ACC112 (cell line): ENCODE measurements around the gene GGCT.
"Not testable (repeated sequence)": the region's sequence is repeated elsewhere in the genome, so short reads cannot be mapped to it uniquely, and the experiment has no call there.

ENCODE experiments used
- H2AFZ ChIP-seq: fragments of 200-600 bp; sonication (generic); one replicate; pipeline ENCODE4 v1.6.0; 2017; ENCODE audit warnings: antibody characterized with exemption, low read length; ENCODE audit not compliant: unreplicated experiment
- H3K27ac ChIP-seq: fragments of 200-600 bp; sonication (generic); 2 replicates; pipeline ENCODE4 v1.5.1; 2014; ENCODE audit warnings: low read depth, mild to moderate bottlenecking, antibody characterized with exemption, low read length, moderate library complexity
- H3K27me3 ChIP-seq: fragments of 200-600 bp; sonication (generic); 2 replicates; pipeline ENCODE4 v1.6.1; 2014; ENCODE audit warnings: mild to moderate bottlenecking, antibody characterized with exemption, low read length, moderate library complexity, mixed read lengths; ENCODE audit not compliant: insufficient read depth
- H3K36me3 ChIP-seq: fragments of 200-600 bp; sonication (generic); 2 replicates; pipeline ENCODE4 v1.6.1; 2016; ENCODE audit warnings: mild to moderate bottlenecking, antibody characterized with exemption, low read length, moderate library complexity, mixed read lengths; ENCODE audit not compliant: insufficient read depth
- H3K4me1 ChIP-seq: fragments of 200-600 bp; sonication (generic); one replicate; pipeline ENCODE4 v1.6.1; 2016; ENCODE audit warnings: low read length, mixed read lengths; ENCODE audit not compliant: insufficient read depth, unreplicated experiment, control insufficient read depth
- H3K4me3 ChIP-seq: fragments of 200-600 bp; sonication (generic); 2 replicates; pipeline ENCODE4 v1.5.1; 2014; ENCODE audit warnings: mild to moderate bottlenecking, low read depth, low read length
- H3K79me2 ChIP-seq: fragments of 200-600 bp; sonication (generic); one replicate; pipeline ENCODE4 v1.6.0; 2016; ENCODE audit warnings: low read length; ENCODE audit not compliant: control insufficient read depth, unreplicated experiment, insufficient read depth

GGCT gene, protein sequence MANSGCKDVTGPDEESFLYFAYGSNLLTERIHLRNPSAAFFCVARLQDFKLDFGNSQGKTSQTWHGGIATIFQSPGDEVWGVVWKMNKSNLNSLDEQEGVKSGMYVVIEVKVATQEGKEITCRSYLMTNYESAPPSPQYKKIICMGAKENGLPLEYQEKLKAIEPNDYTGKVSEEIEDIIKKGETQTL

DNA sequence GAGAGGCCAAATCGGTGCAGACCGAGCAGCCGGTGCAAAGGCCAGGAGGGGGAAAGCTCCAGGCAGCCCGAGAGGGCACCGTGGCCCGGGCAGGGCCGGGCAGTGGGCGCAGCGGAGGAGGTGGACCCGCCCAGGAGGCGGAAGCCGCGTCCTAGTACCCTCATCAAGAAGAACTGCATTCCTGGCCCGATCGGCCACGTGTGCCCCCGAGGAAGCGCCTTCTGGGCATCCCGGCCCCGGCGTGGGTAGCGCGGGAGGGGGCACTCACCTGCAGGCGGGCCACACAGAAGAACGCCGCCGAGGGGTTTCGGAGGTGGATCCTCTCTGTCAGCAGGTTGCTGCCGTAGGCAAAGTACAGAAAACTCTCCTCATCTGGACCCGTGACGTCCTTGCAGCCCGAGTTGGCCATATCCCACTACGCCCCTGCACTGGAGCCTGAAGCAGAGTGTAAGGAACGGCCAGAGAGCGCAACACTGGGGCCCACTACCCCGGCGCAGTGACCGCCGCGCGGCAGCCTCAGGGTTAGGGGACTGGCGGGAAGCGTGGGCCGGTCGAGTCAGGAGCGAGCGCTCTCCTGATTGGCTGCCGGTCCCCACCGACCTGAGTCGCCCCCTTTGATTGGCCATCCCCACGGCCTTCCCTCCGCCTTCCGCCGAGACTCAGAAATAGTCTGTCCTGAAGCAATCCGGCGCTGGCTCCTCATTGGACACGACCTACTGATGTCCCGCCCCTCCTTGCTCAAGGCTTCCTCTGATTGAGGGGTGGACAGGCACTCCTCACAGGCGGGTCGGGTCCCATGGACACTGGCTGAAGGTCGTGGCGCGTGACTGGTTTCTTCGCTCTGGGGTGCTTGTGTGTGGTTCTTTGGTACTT, at the start of gene GGCT:
GGCT (minus strand) TSS at position 529 of the 873 bp plus-strand sequence; CDS start at position 409, 120 bp downstream.
- Histone ChIP-seq H3K79me2 (peaks cover 43% of the 10 kb centered on the region), H3K4me3 (peak within 1 kb of the TSS; percentile 99), H3K27me3 (no peaks in the 10 kb centered on the region), H2AFZ (peak within 1 kb of the TSS; percentile 89), H3K27ac (peak within 1 kb of the TSS; percentile 45), H3K4me1 (peaks cover 15% of the 10 kb centered on the region), H3K36me3 (peaks cover 4% of the 10 kb centered on the region)

DNA sequence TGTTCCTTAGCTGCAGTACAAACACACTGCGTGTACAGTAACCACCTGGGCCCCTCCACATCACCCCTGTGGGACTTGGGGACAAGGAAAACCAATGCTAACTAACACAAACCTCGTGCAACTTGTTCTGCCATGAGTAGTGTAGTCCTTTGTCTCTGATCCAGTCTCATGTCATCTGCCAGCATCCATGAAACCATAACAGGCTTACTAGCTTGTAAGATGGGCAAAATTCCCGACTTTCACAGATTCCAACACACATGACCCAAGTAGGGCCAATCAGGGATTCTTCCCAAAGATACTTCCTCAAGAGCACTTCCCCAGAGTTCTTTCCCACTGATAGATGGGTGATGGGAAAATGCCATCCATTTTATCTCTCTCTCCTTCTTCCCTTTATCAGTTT, 48.9 kb upstream of the GGCT start:
- no peaks in the 10 kb centered on the region for H3K27me3 ChIP-seq
- no peak overlapping the region for H2AFZ ChIP-seq
- peaks cover 21% of the 10 kb centered on the region for H3K4me1 ChIP-seq
- H3K36me3 ChIP-seq: 0 out of 2 replicates have a peak, but pooled peaks cover 4% of the 10 kb centered on the region
- no peak overlapping the region for H3K4me3 ChIP-seq
- no peaks in the 10 kb centered on the region for H3K79me2 ChIP-seq
- no peak overlapping the region for H3K27ac ChIP-seq

DNA sequence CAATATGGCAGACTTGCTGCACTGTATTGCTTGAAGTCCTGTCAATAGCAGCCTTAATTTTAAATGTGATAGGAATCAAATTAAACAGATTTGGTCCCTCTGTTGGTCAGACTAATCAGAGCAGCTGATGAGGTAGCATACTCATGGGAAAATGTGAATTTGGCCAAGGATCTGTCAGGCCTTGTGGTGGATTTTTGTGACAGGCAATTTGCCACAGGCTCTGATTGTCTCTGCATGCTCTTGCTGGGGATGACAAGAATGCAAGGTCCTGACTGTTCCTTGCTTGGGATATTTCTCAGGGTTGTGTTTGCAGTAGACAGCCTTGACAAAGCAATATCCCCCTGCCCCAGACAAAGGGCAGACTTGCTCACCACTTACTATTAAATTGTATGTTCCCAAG, 48.5 kb upstream of the GGCT start:
- Histone ChIP-seq H3K4me3 (no peak overlapping the region), H2AFZ (no peak overlapping the region), H3K27me3 (no peaks in the 10 kb centered on the region), H3K36me3 (0 out of 2 replicates have a peak, but pooled peaks cover 4% of the 10 kb centered on the region), H3K27ac (no peak overlapping the region), H3K79me2 (no peaks in the 10 kb centered on the region), H3K4me1 (peaks cover 21% of the 10 kb centered on the region)

DNA sequence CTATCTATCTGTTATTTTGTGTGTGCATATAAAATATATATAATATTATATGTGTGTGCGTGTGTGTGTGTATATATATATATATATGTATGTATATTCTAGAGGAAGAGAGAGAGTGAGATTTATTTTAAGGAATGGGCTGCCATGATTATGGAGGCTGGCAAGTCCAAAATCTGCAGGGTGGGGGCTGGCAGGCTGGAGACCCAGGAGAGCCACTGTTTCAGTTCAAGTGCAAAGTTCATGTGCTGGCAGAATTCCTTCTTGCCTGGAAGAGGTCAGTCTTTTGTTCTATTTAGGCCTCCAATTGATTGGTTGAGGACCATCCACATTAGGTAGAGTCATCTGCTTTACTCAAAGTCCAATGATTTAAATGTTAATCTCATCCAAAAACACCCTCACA, 47.7 kb upstream of the GGCT start:
- no peak overlapping the region for H2AFZ ChIP-seq
- H3K4me1 ChIP-seq: peaks cover 21% of the 10 kb centered on the region
- no peaks in the 10 kb centered on the region for H3K27me3 ChIP-seq
- no peaks in the 10 kb centered on the region for H3K79me2 ChIP-seq
- no peak overlapping the region for H3K4me3 ChIP-seq
- no peak overlapping the region for H3K27ac ChIP-seq
- no peaks in the 10 kb centered on the region for H3K36me3 ChIP-seq

DNA sequence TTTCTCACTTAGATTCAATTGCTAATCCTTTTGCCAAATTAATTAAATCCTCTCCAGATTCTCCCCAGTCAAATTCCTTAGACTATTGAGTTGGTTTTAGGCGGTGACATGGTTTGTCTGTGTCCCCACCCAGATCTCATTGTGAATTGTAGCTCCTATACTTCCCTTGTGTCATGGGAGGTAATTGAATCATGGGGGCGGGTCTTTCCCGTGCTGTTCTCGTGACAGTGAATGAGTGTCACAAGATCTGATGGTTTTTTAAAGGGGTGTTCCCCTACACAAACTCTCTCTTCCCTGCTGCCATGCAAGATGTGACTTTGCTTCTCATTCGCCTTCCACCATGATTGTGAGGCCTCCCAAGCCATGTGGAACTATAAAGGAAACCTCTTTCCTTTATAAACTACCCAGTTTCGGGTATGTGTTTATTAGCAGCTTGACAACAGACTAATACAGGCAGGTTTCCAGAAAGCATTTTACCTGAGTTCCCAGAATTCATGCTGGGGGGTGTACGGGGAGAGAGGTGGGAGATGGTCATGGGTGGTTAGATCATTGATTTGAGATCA, 45.4 kb upstream of the GGCT start:
- Histone ChIP-seq H3K4me3 (no peak overlapping the region), H2AFZ (no peak overlapping the region), H3K4me1 (peaks cover 21% of the 10 kb centered on the region), H3K27me3 (no peaks in the 10 kb centered on the region), H3K27ac (peak overlapping the region; percentile 49; the same call in 1 of the 2 replicates), H3K79me2 (no peaks in the 10 kb centered on the region), H3K36me3 (no peaks in the 10 kb centered on the region)

DNA sequence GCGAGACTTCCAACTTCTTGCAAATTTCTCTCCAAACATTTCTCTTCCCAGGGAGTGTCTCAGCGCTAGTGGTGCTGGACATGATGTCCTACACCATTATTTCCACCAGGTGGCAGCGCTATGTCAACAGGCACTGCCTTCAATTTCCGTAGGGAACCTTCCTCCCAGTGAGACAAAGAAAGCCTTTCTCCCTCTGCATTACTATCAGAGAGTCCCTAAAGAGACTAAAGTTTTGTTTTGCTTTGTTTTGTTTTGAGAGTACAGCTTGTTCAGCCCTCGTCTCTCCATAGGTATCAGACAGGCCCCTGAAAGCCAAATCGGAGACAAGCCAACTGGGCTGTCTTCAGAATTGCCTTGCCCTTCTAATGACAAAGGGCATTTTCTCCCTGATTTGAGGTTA, 44.2 kb upstream of the GGCT start:
- no peaks in the 10 kb centered on the region for H3K27me3 ChIP-seq

DNA sequence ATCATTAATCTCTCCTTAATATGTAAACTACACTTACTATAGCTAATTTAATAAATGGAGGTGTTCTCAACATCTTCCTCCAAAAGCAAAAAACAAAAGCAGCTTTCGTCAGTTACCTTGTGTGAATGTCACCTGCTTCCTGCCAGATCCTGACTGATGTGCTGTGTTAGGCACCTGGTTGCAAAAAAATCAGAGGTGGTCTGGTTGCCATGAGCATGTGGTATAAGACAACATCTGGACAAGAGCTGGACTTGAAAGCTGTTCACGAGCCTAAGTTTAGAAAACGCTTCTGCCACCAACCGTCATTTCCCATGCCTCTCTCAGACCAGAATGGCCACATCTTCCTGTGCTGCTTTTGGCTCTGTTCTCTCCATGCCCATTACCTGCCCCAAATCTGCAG, 42.0 kb upstream of the GGCT start:
- Histone ChIP-seq H3K79me2 (no peaks in the 10 kb centered on the region), H3K4me1 (peaks cover 21% of the 10 kb centered on the region), H3K27ac (no peak overlapping the region), H2AFZ (no peak overlapping the region), H3K4me3 (no peak overlapping the region), H3K36me3 (no peaks in the 10 kb centered on the region), H3K27me3 (no peaks in the 10 kb centered on the region)

More for the DNA sequence above, 44.2 kb upstream of the GGCT start:
- Histone ChIP-seq H3K4me1 (peaks cover 21% of the 10 kb centered on the region), H3K36me3 (no peaks in the 10 kb centered on the region), H3K4me3 (no peak overlapping the region), H2AFZ (no peak overlapping the region), H3K79me2 (no peaks in the 10 kb centered on the region), H3K27ac (no peak overlapping the region)

DNA sequence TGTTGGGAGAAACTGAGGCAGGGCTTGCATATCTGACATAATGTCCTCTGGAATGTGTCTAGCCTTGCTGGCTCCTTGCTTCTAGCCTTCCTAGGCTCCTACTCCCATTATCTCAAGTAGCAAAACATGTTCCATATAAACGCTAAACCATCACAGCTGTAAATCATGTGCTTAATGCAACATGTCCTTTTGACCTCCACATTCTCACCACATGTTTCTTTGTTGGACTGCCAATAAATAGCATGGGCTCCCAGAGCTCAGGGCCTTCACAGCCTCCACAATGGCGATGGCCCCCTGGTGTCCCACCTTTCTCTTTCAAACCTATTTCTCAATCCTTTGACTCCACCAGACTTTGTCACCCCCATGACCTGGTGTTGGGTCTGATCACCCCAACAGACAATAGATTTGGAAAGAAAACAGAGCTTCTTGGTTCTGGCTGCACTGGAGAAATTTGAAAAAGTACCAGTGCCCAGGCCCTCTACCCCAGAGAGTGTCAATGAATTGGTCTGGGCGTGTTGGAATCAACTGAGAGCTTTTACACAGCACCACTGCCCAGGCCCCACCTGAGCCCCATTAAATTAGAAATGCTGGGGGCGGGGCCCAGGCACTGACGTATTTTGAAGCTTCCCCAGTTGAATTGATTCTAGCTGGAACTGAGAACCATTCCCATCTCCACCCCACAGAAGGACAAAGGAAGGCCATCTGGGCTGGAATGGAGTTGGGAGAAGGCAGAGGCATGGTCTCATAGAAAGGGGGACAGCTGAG, 41.3 kb upstream of the GGCT start:
- no peak overlapping the region for H2AFZ ChIP-seq
- H3K36me3 ChIP-seq: no peaks in the 10 kb centered on the region
- no peaks in the 10 kb centered on the region for H3K27me3 ChIP-seq
- H3K4me1 ChIP-seq: peaks cover 14% of the 10 kb centered on the region
- H3K4me3 ChIP-seq: no peak overlapping the region
- no peak overlapping the region for H3K27ac ChIP-seq
- no peaks in the 10 kb centered on the region for H3K79me2 ChIP-seq

DNA sequence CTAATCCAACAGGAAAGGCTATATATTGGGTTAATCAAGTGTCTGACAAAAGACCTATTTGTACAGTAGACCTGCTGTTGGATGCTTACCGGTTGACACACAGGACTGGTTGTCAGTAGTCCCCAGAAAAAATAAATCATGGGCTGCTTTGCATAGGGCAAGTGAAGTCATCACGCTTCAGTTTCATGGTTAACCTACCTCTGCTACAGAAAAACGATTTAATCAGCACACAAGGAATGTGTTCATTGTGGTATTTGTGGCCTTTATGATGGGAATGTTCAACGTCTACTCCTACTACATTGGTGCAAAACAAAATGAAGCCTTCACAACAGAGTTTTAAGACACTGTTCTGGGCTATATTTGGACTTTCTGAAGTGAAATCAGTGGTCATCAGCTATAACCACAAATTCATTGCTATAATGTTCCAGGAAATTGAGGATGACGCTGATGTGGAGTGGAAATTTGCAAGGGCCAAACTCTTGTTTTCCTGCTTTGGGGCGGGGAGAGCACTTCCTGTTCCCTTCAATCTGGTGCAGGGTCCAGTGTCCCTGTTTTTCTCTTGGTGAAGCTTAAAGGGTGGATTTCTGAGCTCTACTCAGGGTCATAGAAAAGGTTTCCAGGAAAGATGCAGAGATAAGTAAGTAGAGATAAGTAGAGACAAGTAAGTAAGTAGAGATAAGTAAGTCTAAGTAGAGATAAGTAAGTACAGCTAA, 39.3 kb upstream of the GGCT start:
- no peaks in the 10 kb centered on the region for H3K27me3 ChIP-seq
- H3K36me3 ChIP-seq: no peaks in the 10 kb centered on the region
- no peak overlapping the region for H2AFZ ChIP-seq

DNA sequence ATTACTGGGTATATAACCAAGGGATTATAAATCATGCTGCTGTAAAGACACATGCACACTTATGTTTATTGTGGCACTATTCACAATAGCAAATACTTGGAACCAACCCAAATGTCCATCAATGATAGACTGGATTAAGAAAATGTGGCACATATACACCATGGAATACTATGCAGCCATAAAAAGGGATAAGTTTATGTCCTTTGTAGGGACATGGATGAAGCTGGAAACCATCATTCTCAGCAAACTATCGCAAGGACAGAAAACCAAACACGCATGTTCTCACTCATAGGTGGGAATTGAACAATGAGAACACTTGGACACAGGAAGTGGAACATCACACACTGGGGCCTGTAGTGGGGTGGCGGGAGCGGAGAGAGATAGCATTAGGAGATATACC, 38.5 kb upstream of the GGCT start:
- not testable (repeated sequence) for H3K27ac ChIP-seq, H3K79me2 ChIP-seq, H3K4me3 ChIP-seq, H2AFZ ChIP-seq, H3K4me1 ChIP-seq, H3K27me3 ChIP-seq, H3K36me3 ChIP-seq

More for the DNA sequence above, 39.3 kb upstream of the GGCT start:
- H3K79me2 ChIP-seq: no peaks in the 10 kb centered on the region
- no peaks in the 10 kb centered on the region for H3K4me1 ChIP-seq
- no peak overlapping the region for H3K4me3 ChIP-seq
- no peak overlapping the region for H3K27ac ChIP-seq
